NCI-H1105 treated with DMSO at 0.1 percent for 48 hours (cell line): ENCODE measurements around the gene ARID1B.

Experiments
- DNase-seq: peaks from one replicate; lab custom pipeline; 2025; lab: John Stamatoyannopoulos, UW

ARID1B gene

GRCh38 chr6:156791320-156791850 is 14.2 kb downstream of the ARID1B start:
- DNase-seq: peak; percentile 100

DNA sequence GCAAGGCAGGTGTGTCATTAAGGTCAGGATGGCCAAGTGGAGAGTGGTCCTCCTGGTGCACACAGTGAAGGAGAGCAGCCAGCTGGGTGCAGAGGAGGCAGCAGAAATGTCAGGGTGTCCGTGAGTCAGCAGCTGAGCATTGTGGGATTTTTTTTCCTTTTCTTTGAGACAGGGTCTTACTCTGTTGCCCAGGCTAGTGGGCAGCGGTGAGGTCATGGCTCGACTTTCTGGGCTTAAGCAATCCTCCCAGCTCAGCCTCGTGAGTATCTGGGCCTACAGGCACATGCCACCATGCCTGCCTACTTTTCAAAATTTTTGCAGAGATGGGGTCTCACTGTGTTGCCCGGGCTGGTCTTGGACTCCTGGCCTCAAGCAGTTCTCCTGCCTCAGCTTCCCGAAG is 16.0 kb downstream of the ARID1B start:
- DNase-seq: no peak

DNA sequence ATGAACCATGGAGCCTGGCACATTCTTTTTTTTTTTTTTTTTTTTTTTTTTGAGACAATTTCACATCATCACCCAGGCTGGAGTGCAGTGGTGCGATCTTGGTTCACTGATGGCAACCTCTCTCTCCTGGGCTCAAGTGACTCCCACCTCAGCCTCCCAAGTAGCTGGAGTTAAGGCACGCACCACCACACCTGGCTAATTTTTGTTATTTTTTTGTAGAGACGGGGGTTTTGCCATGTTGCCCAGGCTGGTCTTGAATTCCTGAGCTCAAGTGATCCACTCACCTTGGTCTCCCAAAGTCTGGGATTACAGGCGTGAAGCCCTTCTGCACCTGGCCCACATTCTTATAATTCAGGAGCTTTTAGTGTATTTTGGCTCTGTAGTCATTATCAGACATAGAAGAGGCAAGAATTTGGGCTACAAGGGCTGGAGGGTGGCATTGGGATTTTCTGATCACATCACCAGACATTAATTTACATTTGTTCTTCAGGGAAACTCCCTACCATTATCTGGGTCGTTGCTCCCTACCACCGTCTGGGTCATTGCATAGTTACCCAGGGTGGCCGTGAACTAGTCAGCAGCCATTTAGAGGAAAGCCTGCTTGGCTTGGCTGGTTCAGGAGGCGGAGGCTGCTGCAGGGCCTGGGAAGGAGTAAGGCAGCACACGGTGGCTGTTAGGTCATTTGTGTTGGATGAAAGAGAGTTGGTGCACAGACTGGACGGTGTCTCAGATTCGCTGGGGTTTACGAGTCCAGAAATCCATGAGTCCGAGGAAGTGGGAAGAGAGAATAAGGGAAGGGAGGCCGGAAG is 17.6 kb downstream of the ARID1B start:
- no peak for DNase-seq

DNA sequence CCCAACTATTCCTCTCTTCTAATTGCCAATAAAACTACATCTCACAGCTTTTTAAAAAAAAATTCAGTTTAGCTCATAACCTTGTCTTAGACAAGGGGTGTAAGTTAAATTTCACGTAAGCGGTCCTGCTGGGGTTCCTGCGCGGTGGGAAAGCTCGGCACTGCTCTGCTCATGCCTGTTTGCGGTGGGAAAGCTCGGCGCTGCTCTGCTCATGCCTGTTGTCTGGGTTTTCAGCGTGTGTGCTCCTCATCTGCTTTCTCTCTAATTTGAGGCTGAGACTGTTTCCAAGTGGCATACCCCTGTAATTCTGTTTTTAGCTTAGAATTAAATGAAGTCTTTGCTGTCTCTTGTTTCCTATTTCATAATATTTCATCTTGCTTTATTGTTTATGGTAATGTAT is 18.6 kb downstream of the ARID1B start:
- no peak for DNase-seq

DNA sequence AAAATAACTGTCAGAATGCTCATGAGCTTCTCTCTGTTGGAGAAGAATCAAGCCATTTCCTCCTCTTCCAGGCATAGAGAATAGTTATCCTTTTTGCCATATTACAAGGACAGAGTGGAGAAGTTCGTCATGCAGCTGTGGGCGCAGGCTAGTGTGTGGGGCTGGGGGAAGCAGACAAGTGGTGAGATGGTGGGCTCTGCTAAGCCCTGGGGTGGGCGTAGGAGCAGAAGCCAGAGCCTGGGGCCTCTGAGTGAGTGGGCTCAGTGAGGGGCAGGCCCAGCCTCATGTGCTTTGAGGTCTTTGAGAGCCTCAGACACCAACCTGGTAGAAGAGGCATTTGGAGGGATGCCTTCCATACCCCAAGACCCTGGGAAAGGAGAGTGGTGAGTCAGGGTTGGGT is 19.4 kb downstream of the ARID1B start:
- no peak for DNase-seq

DNA sequence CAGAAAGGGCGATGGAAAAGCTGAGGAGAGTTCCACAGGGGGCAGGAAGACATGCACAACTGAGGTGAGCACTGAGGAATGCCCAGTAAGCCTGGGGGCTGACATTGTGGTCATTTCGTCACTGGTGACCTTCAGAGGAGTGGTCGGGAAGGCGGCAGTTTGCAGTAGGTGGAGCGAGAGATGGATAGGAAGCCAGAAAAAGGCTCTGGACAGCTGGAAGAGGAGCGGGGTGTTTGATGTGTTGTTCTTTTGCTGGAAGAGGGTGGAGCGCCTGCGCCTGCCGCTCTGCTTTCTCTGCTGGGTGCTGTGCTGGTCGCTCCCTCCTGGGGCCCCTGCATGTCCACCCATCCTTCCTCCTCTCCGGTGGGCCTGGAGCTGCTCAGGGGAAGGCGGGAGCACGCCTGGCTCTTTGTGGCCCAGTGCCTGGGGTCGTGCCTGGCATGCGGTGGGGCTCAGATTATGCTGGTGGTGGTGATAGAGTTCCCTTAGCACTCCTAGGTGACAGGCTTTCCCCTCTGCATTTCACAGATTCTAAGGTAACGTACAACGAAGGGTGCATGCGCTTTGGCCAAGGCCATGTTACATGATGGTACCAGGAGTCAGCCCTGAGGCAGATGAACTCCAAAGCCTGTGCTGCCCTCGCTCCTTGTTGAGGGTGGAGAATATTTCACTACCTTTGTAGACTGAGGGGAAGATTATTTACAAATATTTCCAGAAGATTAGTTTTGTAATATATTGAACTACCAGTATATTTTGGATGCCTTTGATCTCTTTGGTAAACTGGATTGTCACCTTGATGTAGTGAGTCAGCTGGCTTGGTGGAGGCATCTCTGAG is 20.9 kb downstream of the ARID1B start:
- no peak for DNase-seq

GRCh38 chr6:156801712-156802111 is 24.5 kb downstream of the ARID1B start:
- no peak for DNase-seq

DNA sequence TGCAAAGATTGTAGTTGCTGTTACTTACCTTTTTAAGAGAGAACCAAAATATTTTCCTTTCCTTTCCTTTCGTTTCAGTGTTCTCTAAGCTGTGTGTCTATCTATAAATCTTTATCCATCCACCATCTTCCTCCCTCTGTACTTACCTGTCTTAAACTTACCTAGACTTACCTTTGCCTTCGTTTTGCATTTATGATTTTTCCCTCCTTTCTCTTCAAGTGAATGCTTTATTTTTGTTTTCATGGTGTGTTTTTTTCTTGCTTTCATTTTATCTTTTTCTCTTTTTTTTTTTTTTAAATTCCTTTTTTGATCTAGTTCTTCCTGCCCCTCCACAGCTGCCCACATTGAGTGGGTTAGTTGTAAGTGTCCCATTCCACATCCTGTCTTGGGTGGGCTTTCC is 26.2 kb downstream of the ARID1B start:
- DNase-seq: no peak

- no peak for DNase-seq
Observed at GRCh38 chr6:156804402-156804801, 27.2 kb downstream of the ARID1B start.

- no peak for DNase-seq
Observed at GRCh38 chr6:156806155-156806554, 29.0 kb downstream of the ARID1B start.

DNA sequence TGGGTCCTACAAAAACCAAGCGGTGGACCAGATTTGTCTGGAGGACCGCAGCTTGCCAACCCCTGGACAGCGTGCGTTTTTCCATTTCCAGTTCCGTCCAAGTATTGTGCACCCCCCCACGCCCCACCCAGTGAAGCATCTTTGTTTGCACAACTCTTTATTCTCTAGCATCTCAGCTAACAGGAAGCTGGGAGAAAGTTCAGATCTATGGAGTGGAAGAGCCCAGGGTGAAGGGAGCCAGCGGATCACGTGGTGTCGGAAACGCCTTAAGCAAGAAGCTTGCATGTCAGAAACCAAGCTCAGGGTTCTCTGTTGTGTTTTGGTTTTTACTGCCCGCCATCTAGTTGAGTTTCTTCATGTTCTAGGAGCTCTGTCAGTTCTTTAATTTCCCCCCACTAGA is 29.9 kb downstream of the ARID1B start:
- DNase-seq: no peak

GRCh38 chr6:156807795-156808194 is 30.6 kb downstream of the ARID1B start:
- DNase-seq: no peak

DNA sequence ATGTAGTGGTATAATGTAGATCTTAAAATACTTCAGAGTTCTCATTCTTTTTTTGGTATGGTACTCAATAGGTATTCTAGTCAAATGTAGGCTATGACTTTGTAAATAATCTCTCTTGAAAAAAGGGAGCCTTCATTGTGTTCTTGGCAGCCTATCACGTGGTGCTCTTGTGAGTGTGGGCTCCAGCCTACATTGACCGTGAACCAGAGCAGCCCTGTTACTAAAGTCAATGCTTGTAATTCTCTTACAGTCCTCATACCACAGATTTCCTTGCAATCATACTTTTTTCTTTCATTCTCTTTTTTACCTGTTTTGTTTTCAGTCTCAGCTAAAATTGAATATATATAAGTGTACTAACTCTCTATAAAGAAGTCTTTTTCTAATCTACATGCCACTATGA is 31.1 kb downstream of the ARID1B start:
- no peak for DNase-seq

GRCh38 chr6:156809034-156809433 is 31.9 kb downstream of the ARID1B start:
- DNase-seq: no peak

GRCh38 chr6:156809446-156810178 is 32.4 kb downstream of the ARID1B start:
- DNase-seq: no peak

DNA sequence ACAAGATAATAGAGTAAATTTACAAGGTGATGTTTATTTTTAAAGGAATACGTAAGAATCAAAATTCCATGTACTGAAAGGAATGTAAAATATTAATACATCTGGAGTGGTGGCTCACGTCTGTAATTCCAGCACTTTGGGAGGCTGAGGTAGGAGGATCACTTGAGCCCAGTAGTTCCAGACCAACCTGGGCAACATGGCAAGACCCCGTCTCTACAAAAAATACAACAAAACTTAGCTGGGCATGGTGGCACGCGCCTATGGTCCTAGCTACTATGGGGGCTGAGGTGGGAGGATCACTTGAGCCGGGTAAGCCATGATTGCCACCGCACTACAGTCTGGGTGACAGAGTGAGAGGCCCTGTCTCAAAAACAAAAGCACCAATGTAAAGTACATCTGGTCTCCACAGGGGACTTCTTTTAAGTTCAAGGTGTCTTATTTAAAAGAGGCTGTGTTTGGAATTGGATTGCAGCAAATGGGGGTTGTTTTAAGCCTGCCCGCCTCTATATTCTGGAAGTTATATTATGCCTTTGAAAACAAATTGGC is 36.9 kb downstream of the ARID1B start:
- DNase-seq: no peak

- DNase-seq: no peak
Observed at GRCh38 chr6:156816505-156816904, 39.3 kb downstream of the ARID1B start.

- no peak for DNase-seq
Observed at GRCh38 chr6:156820089-156820798, 43.1 kb downstream of the ARID1B start.

GRCh38 chr6:156821707-156822106 is 44.5 kb downstream of the ARID1B start:
- DNase-seq: no peak

DNA sequence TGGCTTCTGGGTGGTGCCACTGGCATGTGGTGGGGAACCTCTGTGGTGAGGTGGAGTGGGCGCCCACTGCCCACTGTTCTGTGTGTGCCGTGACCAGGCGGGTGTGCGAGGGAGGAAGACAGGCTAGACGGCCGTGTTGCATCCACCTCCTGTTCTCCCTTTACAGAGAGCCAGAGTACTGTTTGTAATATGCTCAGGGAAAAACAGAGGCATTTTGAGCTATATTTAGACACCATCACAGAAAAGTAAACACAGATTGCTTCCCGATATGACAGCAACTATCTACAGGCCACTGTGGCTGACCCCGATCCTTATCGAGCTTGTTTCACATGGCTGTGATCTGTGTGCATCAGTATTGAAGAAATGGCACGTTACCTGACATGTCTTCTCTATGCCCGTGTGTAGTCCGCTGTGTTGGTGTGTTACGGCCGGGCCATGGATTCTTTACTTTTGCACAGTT is 45.6 kb downstream of the ARID1B start:
- no peak for DNase-seq

DNA sequence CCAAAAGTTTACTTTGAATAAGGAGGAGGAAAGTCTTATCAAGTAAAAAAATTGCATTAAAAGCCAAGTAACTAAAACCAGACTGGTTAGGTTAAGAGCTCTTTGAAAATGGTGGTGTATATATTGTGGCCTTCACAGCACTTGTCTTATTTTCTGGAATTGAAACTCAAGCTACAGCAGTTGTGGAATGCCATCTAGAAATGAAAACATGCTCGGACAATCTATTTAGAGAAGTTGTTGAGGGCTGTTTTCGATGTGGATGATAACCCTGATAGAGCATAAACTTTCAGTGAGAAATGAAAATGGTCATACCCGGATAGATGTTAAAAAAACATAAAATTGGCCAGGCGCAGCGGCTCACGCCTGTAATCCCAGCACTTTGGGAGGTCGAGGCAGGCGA is 47.0 kb downstream of the ARID1B start:
- no peak for DNase-seq
